Duodenal mucosa (tissue), 2 donors: Measurements from ENCODE around the gene CEBPZOS.

Experiments used
- H3K27ac ChIP-seq: one replicate; pipeline ENCODE4 v1.7.0; 2013; ENCODE audit warnings: low read depth, low read length
- H3K27me3 ChIP-seq, 2 donors: one replicate each; pipeline ENCODE4 v1.7.0; 2013; ENCODE audit warnings: low read length in 2 of 2, control low read depth in 1 of 2; ENCODE audit not compliant: insufficient read depth in 2 of 2, control insufficient read depth in 1 of 2
- H3K36me3 ChIP-seq, 2 donors: one replicate each; pipeline ENCODE4 v1.7.0; 2013; ENCODE audit warnings: low read length in 2 of 2, control low read depth in 1 of 2; ENCODE audit not compliant: insufficient read depth in 2 of 2, control insufficient read depth in 1 of 2
- H3K4me1 ChIP-seq, 2 donors: one replicate each; pipeline ENCODE4 v1.7.0; 2013; ENCODE audit warnings: low read length in 2 of 2, control low read depth in 1 of 2; ENCODE audit not compliant: insufficient read depth in 2 of 2, control insufficient read depth in 1 of 2
- H3K4me3 ChIP-seq, 2 donors: one replicate each; pipeline ENCODE4 v1.7.0; 2013; ENCODE audit warnings: low read length in 2 of 2, low read depth in 1 of 2
- H3K9ac ChIP-seq, 2 donors: one replicate each; pipeline ENCODE4 v1.7.0; 2013; ENCODE audit warnings: low read length in 2 of 2, low read depth in 1 of 2
- H3K9me3 ChIP-seq, 2 donors: one replicate each; pipeline ENCODE4 v1.7.0; 2013; ENCODE audit warnings: low read length in 2 of 2, control low read depth in 1 of 2; ENCODE audit not compliant: control insufficient read depth in 1 of 2

CEBPZOS gene

GRCh38 chr2:37230581-37230980 lies 34.3 kb downstream of the CEBPZOS start:
- Histone ChIP-seq H3K9ac (peak overlapping the region; percentile 90 to 95), H3K27me3 (no peaks in the 10 kb centered on the region), H3K9me3 (no peaks in the 10 kb centered on the region), H3K4me3 (peak overlapping the region; percentile 85 to 99), H3K27ac (peak overlapping the region; percentile 95), H3K36me3 (peaks cover 13 to 20% of the 10 kb centered on the region in 2 donors), H3K4me1 (peaks cover 30 to 32% of the 10 kb centered on the region in 2 donors)

DNA sequence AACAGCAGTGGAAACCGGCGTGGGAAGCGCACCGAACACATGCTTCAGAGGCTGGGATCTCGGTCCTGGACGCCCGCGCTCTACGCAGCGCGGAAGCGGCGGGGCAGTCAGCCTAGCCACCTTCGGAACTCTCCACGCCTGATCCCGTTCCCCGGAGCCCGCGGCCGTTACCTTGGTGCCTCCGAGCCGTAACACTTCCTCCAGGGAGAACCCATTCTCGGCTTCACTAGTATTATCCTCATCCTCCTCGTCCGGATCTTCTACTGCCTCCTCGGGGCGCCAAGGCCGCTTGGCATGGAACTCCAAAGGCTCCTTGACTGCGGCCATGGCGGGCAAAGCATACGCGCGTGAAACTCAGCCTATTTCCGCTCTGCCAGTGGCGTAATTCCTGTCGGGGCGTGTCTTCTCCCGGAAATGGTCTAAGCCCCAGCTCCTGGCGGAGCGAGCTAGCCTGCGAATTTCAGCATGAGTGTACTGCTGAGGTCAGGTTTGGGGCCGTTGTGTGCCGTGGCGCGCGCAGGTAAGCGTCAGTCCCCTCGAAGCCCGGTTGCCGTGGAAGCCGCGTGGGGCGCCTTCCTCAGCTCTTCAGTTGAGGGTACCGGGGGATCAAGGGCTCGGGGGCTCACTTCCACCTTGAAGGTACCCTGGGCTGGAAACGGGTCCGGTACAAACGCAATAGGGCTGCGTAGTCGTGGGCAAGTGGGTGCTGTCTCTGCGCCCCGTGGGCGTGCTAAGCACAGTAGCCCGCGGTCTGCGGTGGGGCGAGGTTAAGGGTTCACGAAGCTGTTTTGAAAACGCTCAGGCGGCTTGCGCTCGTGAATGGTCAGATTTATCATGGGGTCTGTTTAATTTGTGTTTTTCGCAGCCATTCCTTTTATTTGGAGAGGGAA lies 35.2 kb downstream of the CEBPZOS start, which contains the start of the genes CEBPZ and NDUFAF7:
Gene CEBPZ, minus strand, starts transcription at position 356 of the 890 bp plus-strand sequence. Its CDS starts 29 bp downstream, at position 327.
Gene NDUFAF7, plus strand, starts transcription at position 418 of the 890 bp plus-strand sequence. Its CDS starts 48 bp downstream, at position 466.
- H3K4me1 ChIP-seq = peaks cover 30 to 32% of the 10 kb centered on the region in 2 donors

GRCh38 chr2:37232131-37232933 lies 36.0 kb downstream of the CEBPZOS start:
- H3K36me3 ChIP-seq = peaks cover 12 to 16% of the 10 kb centered on the region in 2 donors
- H3K4me3 ChIP-seq = peak overlapping the region; percentile 85 to 99
- no peaks in the 10 kb centered on the region for H3K27me3 ChIP-seq
- peak overlapping the region; percentile 95 for H3K27ac ChIP-seq
- H3K9me3 ChIP-seq = no peaks in the 10 kb centered on the region
- peak overlapping the region; percentile 90 to 95 for H3K9ac ChIP-seq
- peaks cover 27 to 30% of the 10 kb centered on the region in 2 donors for H3K4me1 ChIP-seq

More for the DNA sequence above, 35.2 kb downstream of the CEBPZOS start, which contains the start of the genes CEBPZ and NDUFAF7:
- H3K4me3 ChIP-seq = peak within 1 kb of the TSS; percentile 85 to 99
- H3K27me3 ChIP-seq = no peaks in the 10 kb centered on the region
- peak within 1 kb of the TSS; percentile 90 to 95 for H3K9ac ChIP-seq
- peaks cover 13 to 20% of the 10 kb centered on the region in 2 donors for H3K36me3 ChIP-seq
- peak within 1 kb of the TSS; percentile 95 for H3K27ac ChIP-seq
- no peaks in the 10 kb centered on the region for H3K9me3 ChIP-seq

- no peak overlapping the region for H3K27ac ChIP-seq
- no peaks in the 10 kb centered on the region for H3K27me3 ChIP-seq
- no peak overlapping the region for H3K9ac ChIP-seq
- H3K4me3 ChIP-seq = no peak overlapping the region
- peaks cover 9 to 58% of the 10 kb centered on the region in 2 donors for H3K36me3 ChIP-seq
- no peaks in the 10 kb centered on the region for H3K4me1 ChIP-seq
- no peaks in the 10 kb centered on the region for H3K9me3 ChIP-seq
Measured at GRCh38 chr2:37243435-37243834, 47.1 kb downstream of the CEBPZOS start.

GRCh38 chr2:37244017-37244416 lies 47.7 kb downstream of the CEBPZOS start:
- Histone ChIP-seq H3K4me1 (no peaks in the 10 kb centered on the region), H3K36me3 (peaks cover 9 to 64% of the 10 kb centered on the region in 2 donors), H3K9me3 (no peaks in the 10 kb centered on the region), H3K9ac (no peak overlapping the region), H3K4me3 (no peak overlapping the region), H3K27ac (no peak overlapping the region), H3K27me3 (no peaks in the 10 kb centered on the region)

DNA sequence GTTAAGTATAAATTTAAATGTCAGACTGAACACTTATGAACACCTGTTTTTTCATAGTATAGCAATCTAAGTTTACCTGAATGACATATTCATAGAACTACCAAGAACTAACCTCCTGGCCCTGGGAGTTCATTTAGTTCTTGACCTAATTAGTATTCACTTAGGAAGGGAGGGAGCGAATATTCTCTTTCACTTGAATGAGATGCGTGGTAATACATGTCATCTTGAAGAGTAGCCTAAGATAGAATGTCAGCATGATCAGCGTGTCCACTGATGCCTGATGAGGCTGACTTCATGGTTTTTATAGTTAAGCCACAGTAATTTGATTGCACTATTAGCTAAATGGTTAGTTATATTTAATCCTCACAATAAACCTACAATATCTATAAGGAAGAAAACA lies 48.5 kb downstream of the CEBPZOS start:
- H3K27ac ChIP-seq = no peak overlapping the region
- H3K4me3 ChIP-seq = no peak overlapping the region
- no peak overlapping the region for H3K9ac ChIP-seq
- H3K4me1 ChIP-seq = no peaks in the 10 kb centered on the region
- H3K36me3 ChIP-seq = peaks cover 9 to 72% of the 10 kb centered on the region in 2 donors
- H3K9me3 ChIP-seq = no peaks in the 10 kb centered on the region
- H3K27me3 ChIP-seq = no peaks in the 10 kb centered on the region

GRCh38 chr2:37246205-37246604 lies 49.9 kb downstream of the CEBPZOS start:
- H3K36me3 ChIP-seq = peaks cover 9 to 80% of the 10 kb centered on the region in 2 donors
- H3K4me1 ChIP-seq = no peaks in the 10 kb centered on the region
- H3K9me3 ChIP-seq = no peaks in the 10 kb centered on the region
- H3K9ac ChIP-seq = no peak overlapping the region
- no peak overlapping the region for H3K27ac ChIP-seq
- H3K27me3 ChIP-seq = no peaks in the 10 kb centered on the region
- H3K4me3 ChIP-seq = no peak overlapping the region

DNA sequence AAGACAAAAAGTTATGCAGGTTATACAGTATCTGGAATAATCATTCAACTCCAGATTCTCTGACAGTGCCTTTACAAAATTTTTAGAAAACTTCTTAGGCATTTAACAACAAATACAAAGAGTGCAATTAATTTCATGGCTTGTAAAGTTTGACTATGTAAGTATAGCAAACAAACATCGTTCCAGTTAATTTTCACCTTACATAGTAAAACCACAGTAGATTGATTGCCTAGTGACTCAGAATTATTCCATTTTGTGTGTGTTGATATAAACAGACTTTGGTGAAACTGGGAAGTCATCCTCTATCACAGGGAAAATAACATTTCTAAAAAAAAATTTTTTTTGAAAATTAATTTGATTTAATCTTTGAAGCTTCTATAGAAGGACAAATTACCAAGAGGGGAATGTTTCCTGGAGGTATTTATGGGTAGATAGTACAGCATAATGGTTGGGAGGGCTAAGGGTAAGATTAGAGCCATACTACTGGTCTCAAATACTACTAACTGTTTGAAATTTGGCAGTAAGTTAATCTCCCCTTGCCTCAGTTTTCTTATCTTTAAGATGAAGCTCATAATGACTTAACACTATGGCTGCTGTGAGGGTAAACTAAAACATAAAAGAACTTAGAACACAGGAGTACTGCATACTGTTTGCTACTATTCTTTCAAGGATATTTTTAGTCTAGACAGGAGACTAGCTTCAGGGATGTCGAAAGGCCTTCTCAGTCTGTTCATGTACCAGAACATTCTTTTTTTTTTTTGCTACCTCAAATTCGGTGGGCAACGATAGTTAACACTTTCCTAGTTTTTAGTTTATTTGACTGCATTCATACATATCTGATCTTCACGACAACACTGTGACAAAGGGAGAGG lies 54.8 kb downstream of the CEBPZOS start:
- H3K27me3 ChIP-seq = no peaks in the 10 kb centered on the region
- no peak overlapping the region for H3K4me3 ChIP-seq
- H3K36me3 ChIP-seq = peaks cover 36 to 89% of the 10 kb centered on the region in 2 donors
- no peaks in the 10 kb centered on the region for H3K9me3 ChIP-seq
- no peak overlapping the region for H3K9ac ChIP-seq
- H3K27ac ChIP-seq = no peak overlapping the region
- no peaks in the 10 kb centered on the region for H3K4me1 ChIP-seq
